ENCODE results near the gene SETD7.

DNA sequence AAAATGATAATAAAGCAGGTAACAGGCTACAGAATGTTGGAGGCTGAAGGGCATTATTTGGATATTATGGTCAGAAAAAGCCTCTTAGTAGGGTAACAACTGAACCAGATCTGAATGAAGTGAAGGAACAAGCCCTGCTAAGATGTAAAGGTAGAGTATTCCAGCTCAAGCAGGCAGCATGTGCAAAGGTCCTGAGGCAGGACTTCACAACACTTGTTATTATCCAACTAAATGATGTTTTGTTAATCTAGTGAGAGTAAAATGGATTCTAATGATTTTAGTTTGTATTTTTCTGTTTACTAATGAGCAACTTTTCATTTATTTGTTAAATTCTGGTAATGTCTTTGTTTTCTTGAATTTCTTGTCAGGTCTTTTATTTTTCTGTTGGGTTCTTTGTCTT, 66.4 kb downstream of the SETD7 start:
- TF ChIP-seq, protein P1, sequence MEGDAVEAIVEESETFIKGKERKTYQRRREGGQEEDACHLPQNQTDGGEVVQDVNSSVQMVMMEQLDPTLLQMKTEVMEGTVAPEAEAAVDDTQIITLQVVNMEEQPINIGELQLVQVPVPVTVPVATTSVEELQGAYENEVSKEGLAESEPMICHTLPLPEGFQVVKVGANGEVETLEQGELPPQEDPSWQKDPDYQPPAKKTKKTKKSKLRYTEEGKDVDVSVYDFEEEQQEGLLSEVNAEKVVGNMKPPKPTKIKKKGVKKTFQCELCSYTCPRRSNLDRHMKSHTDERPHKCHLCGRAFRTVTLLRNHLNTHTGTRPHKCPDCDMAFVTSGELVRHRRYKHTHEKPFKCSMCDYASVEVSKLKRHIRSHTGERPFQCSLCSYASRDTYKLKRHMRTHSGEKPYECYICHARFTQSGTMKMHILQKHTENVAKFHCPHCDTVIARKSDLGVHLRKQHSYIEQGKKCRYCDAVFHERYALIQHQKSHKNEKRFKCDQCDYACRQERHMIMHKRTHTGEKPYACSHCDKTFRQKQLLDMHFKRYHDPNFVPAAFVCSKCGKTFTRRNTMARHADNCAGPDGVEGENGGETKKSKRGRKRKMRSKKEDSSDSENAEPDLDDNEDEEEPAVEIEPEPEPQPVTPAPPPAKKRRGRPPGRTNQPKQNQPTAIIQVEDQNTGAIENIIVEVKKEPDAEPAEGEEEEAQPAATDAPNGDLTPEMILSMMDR (conservative IDR thresholded peaks at IDR 0.05; ENCODE audit: low read length) = no peak
- TF ChIP-seq EZH2phosphoT487 (IDR thresholded peaks at IDR 0.05; ENCODE audit: borderline replicate concordance) = no peak
